GM12801 (cell line): ENCODE measurements around the gene SNCAIP.

Experiments
- CTCF ChIP-seq: IDR thresholded peaks from one replicate; pipeline ENCODE4 v1.5.1; 2011; ENCODE audit warnings: control low read depth; ENCODE audit not compliant: insufficient read length; ENCODE audit errors: extremely low read depth

The SNCAIP gene

GRCh38 chr5:122350496-122350895, 38.5 kb downstream of the SNCAIP start:
- no peak for TF ChIP-seq CTCF

- no peak for TF ChIP-seq CTCF
Observed at GRCh38 chr5:122351416-122352157, 39.5 kb downstream of the SNCAIP start.

GRCh38 chr5:122352331-122352730, 40.3 kb downstream of the SNCAIP start:
- TF ChIP-seq CTCF: no peak

GRCh38 chr5:122354293-122354692, 42.3 kb downstream of the SNCAIP start:
- TF ChIP-seq CTCF: no peak

GRCh38 chr5:122355324-122355723, 43.3 kb downstream of the SNCAIP start:
- no peak for TF ChIP-seq CTCF

GRCh38 chr5:122356855-122357254, 44.8 kb downstream of the SNCAIP start:
- TF ChIP-seq CTCF: no peak

- no peak for TF ChIP-seq CTCF
Observed at GRCh38 chr5:122358372-122358979, 46.4 kb downstream of the SNCAIP start.
